Measurements from ENCODE around the gene FLRT3.

FLRT3 gene

GRCh38 chr20:14331646-14332045 lies 5.8 kb downstream of the FLRT3 start:
- no peak for TF ChIP-seq CTCF (IDR thresholded peaks at IDR 0.05; ENCODE audit: extremely low read depth, missing control alignments)
- no peak for DNase-seq (ENCODE audit: low spot score)

- no peak for TF ChIP-seq CTCF (IDR thresholded peaks at IDR 0.05; ENCODE audit: extremely low read depth, missing control alignments)
- DNase-seq (ENCODE audit: low spot score), result no peak
These were observed 17.7 kb downstream of the FLRT3 start for GRCh38 chr20:14319704-14320103.

- no peak for TF ChIP-seq CTCF (IDR thresholded peaks at IDR 0.05; ENCODE audit: extremely low read depth, missing control alignments)
- no peak for DNase-seq (ENCODE audit: low spot score)
These were observed 23.9 kb downstream of the FLRT3 start for GRCh38 chr20:14313341-14314020.

- TF ChIP-seq CTCF (IDR thresholded peaks at IDR 0.05; ENCODE audit: extremely low read depth, missing control alignments), result no peak
These were observed 25.4 kb downstream of the FLRT3 start for GRCh38 chr20:14312001-14312400.

GRCh38 chr20:14310977-14311627 lies 26.3 kb downstream of the FLRT3 start:
- DNase-seq (ENCODE audit: low spot score), result no peak
- TF ChIP-seq CTCF (IDR thresholded peaks at IDR 0.05; ENCODE audit: extremely low read depth, missing control alignments), result no peak

More at GRCh38 chr20:14312001-14312400, 25.4 kb downstream of the FLRT3 start:
- no peak for DNase-seq (ENCODE audit: low spot score)

GRCh38 chr20:14307956-14308355 lies 29.5 kb downstream of the FLRT3 start:
- no peak for TF ChIP-seq CTCF (IDR thresholded peaks at IDR 0.05; ENCODE audit: extremely low read depth, missing control alignments)

GRCh38 chr20:14304472-14304871 lies 32.9 kb downstream of the FLRT3 start:
- DNase-seq (ENCODE audit: low spot score), result no peak
- TF ChIP-seq CTCF (IDR thresholded peaks at IDR 0.05; ENCODE audit: extremely low read depth, missing control alignments), result no peak

More at GRCh38 chr20:14307956-14308355, 29.5 kb downstream of the FLRT3 start:
- no peak for DNase-seq (ENCODE audit: low spot score)

All from GM20000 (cell line).